Measurements from ENCODE around the gene UPK3B. TPM values are rescaled to one million over a fixed set of nuclear protein-coding genes. Genes with fewer than 3 reads are reported as not detected.
A peak's percentile ranks its signal among the peaks of the same experiment; 100 is the strongest.
"Not testable (repeated sequence)": the region's sequence is repeated elsewhere in the genome, so short reads cannot be mapped to it uniquely, and the experiment has no call there.

The UPK3B gene
- total and polyA plus RNA-seq, 2 donors, result 0.33 to 2.1 TPM

DNA sequence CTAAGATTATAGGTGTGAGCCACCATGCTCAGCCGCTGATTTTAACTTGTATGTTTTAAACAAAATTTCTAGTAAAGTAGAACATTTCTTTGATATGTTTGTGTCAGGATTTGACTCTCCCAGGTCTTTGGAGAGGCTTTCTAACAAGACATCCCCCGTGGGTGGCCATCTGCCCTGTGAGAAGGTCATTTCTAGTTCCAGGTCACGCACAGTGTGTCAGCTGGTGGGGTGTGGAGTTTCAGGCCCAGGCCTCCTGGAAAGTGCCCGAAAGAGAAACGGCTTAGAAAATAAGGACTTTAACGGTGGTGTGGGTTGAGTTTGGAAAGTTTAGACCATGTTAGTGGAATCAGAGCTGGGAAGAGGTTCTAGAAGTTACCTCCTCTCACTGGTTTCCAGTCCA is 37.3 kb upstream of the UPK3B start:
- H3K27me3 ChIP-seq (ENCODE audit: control insufficient read depth in 2 of 2, insufficient read depth in 1 of 2, low read length in 1 of 2); H3K27ac ChIP-seq (ENCODE audit: low read depth in 1 of 2, low read length in 1 of 2); H3K4me1 ChIP-seq (ENCODE audit: control insufficient read depth in 2 of 2, insufficient read depth in 2 of 2, low read length in 2 of 2); H3K9me3 ChIP-seq (ENCODE audit: control insufficient read depth in 2 of 2, insufficient read depth in 1 of 2, low read length in 1 of 2); H3K36me3 ChIP-seq (ENCODE audit: control insufficient read depth in 2 of 2, insufficient read depth in 2 of 2, low read length in 1 of 2); H3K4me3 ChIP-seq (ENCODE audit: low read length in 2 of 2); DNase-seq (ENCODE audit: low read depth in 6 of 9, low spot score in 9 of 9): not testable (repeated sequence)
- 96% methylated on average over 3 of the region's 6 CpGs for WGBS

DNA sequence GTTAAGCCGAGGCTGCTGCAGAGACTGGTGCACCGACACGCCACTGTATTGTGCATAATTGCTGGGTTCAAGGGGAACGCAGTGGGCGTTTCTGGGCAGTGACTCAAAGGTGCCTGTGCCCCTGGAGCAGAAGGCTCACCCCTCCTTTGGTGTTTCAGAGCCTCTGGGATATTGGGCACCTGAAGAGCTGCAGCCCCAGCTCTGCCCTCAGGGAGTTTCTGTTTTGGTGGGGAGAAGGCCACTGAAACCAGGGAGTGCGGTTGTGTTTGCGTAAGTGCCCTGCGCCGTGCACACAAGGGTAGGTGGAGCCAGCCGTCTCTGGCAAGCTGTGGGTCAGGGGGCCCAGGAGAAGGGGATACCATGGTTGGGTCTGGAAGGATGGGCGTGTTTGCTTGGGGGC is 34.1 kb upstream of the UPK3B start:
- WGBS, result 96% methylated on average over 4 of the region's 11 CpGs

DNA sequence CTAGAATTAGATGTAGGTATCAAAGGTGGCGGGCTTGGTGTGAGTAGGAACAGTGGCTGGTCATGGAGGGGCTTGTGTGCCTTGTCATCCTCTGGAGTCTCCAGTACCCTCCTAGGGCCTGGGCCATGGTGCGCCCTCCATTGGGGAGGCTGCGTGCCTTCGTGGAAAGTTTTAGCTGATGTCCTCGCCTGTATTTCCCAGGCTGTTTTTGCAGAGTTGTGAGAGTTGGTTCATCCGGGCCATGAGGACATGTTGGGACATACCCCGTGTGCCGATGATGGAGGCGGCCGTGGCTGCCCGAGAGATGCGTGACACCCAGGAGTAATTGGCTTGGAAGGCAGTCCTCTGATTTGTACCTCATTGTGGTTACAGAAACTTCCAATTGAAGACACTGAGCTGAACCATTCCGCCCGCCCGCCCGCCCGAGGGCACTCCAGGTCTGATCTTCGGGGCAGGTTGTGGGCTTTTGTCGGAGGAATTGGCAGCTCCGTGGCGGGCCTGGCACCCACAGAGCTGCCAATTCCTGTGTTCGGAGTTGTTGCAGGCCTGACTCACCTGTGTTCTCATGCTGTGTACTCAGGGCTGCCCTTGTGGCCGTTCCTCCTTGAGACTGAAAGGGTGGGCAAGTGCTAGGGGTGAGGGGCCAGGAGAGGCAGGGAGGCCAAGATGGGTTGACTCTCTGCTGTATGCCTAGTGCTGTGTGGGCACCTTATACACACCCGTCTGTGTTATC is 33.4 kb upstream of the UPK3B start:
- not testable (repeated sequence) for H3K36me3 ChIP-seq (ENCODE audit: control insufficient read depth in 2 of 2, insufficient read depth in 2 of 2, low read length in 1 of 2); DNase-seq (ENCODE audit: low read depth in 6 of 9, low spot score in 9 of 9); H3K27ac ChIP-seq (ENCODE audit: low read depth in 1 of 2, low read length in 1 of 2); H3K4me1 ChIP-seq (ENCODE audit: control insufficient read depth in 2 of 2, insufficient read depth in 2 of 2, low read length in 2 of 2); H3K9me3 ChIP-seq (ENCODE audit: control insufficient read depth in 2 of 2, insufficient read depth in 1 of 2, low read length in 1 of 2); H3K27me3 ChIP-seq (ENCODE audit: control insufficient read depth in 2 of 2, insufficient read depth in 1 of 2, low read length in 1 of 2); H3K4me3 ChIP-seq (ENCODE audit: low read length in 2 of 2)
- WGBS, result 95% methylated on average over 22 of the region's 24 CpGs

More for the DNA sequence above, 34.1 kb upstream of the UPK3B start:
- H3K27ac ChIP-seq (ENCODE audit: low read depth in 1 of 2, low read length in 1 of 2); H3K4me3 ChIP-seq (ENCODE audit: low read length in 2 of 2); DNase-seq (ENCODE audit: low read depth in 6 of 9, low spot score in 9 of 9); H3K4me1 ChIP-seq (ENCODE audit: control insufficient read depth in 2 of 2, insufficient read depth in 2 of 2, low read length in 2 of 2); H3K9me3 ChIP-seq (ENCODE audit: control insufficient read depth in 2 of 2, insufficient read depth in 1 of 2, low read length in 1 of 2); H3K27me3 ChIP-seq (ENCODE audit: control insufficient read depth in 2 of 2, insufficient read depth in 1 of 2, low read length in 1 of 2); H3K36me3 ChIP-seq (ENCODE audit: control insufficient read depth in 2 of 2, insufficient read depth in 2 of 2, low read length in 1 of 2): not testable (repeated sequence)

DNA sequence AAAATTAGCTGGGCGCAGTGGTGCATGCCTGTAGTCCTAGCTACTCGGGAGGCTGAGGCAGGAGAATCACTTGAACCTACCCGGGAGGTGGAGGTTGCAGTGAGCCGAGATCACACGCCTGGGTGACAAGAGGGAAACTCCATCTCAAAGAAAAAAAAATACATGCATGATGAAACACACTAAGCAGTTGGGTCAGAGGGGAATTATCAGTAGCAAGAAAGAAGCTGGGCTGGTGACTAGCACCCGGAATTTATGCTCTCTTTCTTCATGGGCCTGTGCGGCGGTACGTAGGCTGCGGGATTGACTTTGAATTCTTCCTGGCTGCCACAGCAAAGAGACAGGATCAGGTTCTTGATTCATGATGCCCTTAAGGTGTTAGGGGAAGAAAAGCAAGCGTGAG is 30.7 kb upstream of the UPK3B start:
- not testable (repeated sequence) for H3K9me3 ChIP-seq (ENCODE audit: control insufficient read depth in 2 of 2, insufficient read depth in 1 of 2, low read length in 1 of 2); DNase-seq (ENCODE audit: low read depth in 6 of 9, low spot score in 9 of 9); H3K27me3 ChIP-seq (ENCODE audit: control insufficient read depth in 2 of 2, insufficient read depth in 1 of 2, low read length in 1 of 2); H3K27ac ChIP-seq (ENCODE audit: low read depth in 1 of 2, low read length in 1 of 2); H3K4me3 ChIP-seq (ENCODE audit: low read length in 2 of 2); H3K4me1 ChIP-seq (ENCODE audit: control insufficient read depth in 2 of 2, insufficient read depth in 2 of 2, low read length in 2 of 2)
- 91% methylated on average over 10 of the region's 11 CpGs for WGBS
- peaks cover 8 to 14% of the 10 kb centered on the region in 2 donors for H3K36me3 ChIP-seq (ENCODE audit: control insufficient read depth in 2 of 2, insufficient read depth in 2 of 2, low read length in 1 of 2)

DNA sequence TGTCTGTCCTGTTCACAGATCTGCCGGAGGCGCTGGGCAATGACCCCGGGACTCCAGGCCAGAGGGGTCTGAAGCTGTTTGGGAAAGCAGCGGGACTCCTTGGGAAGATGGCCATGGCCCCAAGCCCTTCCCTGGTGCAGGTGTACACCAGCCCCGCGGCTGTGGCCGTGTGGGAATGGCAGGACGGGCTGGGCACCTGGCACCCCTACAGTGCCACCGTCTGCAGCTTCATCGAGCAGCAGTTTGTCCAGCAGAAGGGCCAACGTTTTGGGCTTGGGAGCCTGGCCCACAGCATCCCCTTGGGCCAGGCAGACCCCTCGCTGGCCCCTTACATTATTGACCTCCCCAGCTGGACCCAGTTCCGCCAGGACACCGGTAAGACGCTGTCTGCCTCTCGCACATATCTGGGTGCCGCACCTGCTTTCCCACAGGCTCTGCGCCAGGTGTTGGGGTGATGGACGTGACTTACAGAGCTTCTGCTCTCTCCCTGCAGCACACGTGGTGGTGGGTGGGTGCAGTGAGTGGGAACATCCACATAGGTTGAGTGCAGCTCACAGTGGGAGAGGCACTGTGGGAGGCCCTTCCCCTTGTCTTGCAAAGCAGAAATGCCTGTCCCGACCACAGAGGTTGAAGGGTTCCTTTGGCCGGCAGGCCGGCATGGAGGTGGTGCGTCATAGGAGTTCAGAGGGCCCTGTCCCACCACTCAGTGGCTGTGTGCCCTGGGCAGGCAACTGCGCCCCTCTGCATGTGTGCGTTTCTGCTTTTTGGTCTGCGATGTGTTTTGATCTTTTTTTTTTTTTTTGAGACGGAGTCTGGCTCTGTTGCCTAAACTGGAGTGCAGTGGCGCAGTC is 29.7 kb upstream of the UPK3B start:
- H3K4me3 ChIP-seq (ENCODE audit: low read length in 2 of 2); DNase-seq (ENCODE audit: low read depth in 6 of 9, low spot score in 9 of 9); H3K27ac ChIP-seq (ENCODE audit: low read depth in 1 of 2, low read length in 1 of 2); H3K4me1 ChIP-seq (ENCODE audit: control insufficient read depth in 2 of 2, insufficient read depth in 2 of 2, low read length in 2 of 2); H3K27me3 ChIP-seq (ENCODE audit: control insufficient read depth in 2 of 2, insufficient read depth in 1 of 2, low read length in 1 of 2); H3K9me3 ChIP-seq (ENCODE audit: control insufficient read depth in 2 of 2, insufficient read depth in 1 of 2, low read length in 1 of 2): not testable (repeated sequence)
- WGBS, result 94% methylated on average over 29 of the region's 29 CpGs
- H3K36me3 ChIP-seq (ENCODE audit: control insufficient read depth in 2 of 2, insufficient read depth in 2 of 2, low read length in 1 of 2), result peaks cover 8 to 14% of the 10 kb centered on the region in 2 donors

DNA sequence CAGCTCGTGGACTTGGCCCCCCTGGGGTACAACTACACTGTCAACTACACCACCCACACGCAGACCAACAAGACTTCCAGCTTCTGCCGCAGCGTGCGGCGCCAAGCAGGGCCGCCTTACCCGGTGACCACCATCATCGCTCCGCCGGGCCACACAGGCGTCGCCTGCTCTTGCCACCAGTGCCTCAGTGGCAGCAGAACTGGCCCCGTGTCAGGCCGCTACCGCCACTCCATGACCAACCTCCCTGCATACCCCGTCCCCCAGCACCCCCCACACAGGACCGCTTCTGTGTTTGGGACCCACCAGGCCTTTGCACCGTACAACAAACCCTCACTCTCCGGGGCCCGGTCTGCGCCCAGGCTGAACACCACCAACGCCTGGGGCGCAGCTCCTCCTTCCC is 27.7 kb upstream of the UPK3B start:
- H3K9me3 ChIP-seq (ENCODE audit: control insufficient read depth in 2 of 2, insufficient read depth in 1 of 2, low read length in 1 of 2); H3K27ac ChIP-seq (ENCODE audit: low read depth in 1 of 2, low read length in 1 of 2); H3K4me3 ChIP-seq (ENCODE audit: low read length in 2 of 2); H3K4me1 ChIP-seq (ENCODE audit: control insufficient read depth in 2 of 2, insufficient read depth in 2 of 2, low read length in 2 of 2); H3K27me3 ChIP-seq (ENCODE audit: control insufficient read depth in 2 of 2, insufficient read depth in 1 of 2, low read length in 1 of 2); DNase-seq (ENCODE audit: low read depth in 6 of 9, low spot score in 9 of 9): not testable (repeated sequence)
- H3K36me3 ChIP-seq (ENCODE audit: control insufficient read depth in 2 of 2, insufficient read depth in 2 of 2, low read length in 1 of 2), result peaks cover 8 to 14% of the 10 kb centered on the region in 2 donors
- 97% methylated on average over 24 of the region's 24 CpGs for WGBS

DNA sequence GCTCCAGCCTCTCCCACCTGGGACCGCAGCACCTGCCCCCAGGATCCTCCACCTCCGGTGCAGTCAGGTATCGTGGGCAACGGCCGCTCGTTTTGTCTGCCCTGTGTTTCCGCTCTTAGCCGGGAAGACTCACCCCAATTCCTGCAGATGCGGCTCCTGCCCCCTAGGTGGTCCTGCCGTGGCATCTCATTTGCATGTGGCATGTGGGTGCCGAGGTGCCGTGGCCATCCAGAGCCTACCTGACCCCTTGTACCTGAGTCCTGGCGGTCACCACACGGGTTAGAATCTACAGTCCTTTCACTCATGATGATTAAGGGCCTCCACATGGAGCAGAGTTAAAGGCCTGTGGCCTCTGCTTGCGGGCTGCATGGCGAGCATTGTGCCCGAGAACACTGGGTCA is 27.3 kb upstream of the UPK3B start:
- not testable (repeated sequence) for H3K27me3 ChIP-seq (ENCODE audit: control insufficient read depth in 2 of 2, insufficient read depth in 1 of 2, low read length in 1 of 2); H3K4me3 ChIP-seq (ENCODE audit: low read length in 2 of 2); H3K9me3 ChIP-seq (ENCODE audit: control insufficient read depth in 2 of 2, insufficient read depth in 1 of 2, low read length in 1 of 2); DNase-seq (ENCODE audit: low read depth in 6 of 9, low spot score in 9 of 9); H3K27ac ChIP-seq (ENCODE audit: low read depth in 1 of 2, low read length in 1 of 2); H3K4me1 ChIP-seq (ENCODE audit: control insufficient read depth in 2 of 2, insufficient read depth in 2 of 2, low read length in 2 of 2)
- WGBS, result 96% methylated on average over 17 of the region's 17 CpGs
- H3K36me3 ChIP-seq (ENCODE audit: control insufficient read depth in 2 of 2, insufficient read depth in 2 of 2, low read length in 1 of 2), result peaks cover 8 to 14% of the 10 kb centered on the region in 2 donors

DNA sequence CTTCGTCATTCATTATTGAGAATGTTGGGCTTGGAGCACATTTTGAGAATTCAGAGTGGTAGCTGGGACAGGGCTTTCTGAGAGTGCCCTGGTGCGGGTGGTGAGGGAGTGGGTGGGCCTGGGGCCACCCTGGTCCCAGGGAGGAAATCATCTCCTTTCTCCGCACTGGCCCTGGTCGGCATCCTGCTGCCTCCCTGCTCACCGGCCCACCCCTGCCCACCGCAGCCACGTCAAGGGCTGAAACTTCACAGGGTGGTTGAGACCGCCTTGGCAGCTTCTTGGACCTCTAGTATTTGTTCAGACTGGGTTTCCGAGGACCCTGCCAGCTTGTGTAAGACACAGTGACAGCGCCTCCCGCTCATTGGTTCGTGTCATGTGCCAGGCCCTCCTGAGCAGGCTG is 25.9 kb upstream of the UPK3B start:
- not testable (repeated sequence) for H3K4me1 ChIP-seq (ENCODE audit: control insufficient read depth in 2 of 2, insufficient read depth in 2 of 2, low read length in 2 of 2); H3K9me3 ChIP-seq (ENCODE audit: control insufficient read depth in 2 of 2, insufficient read depth in 1 of 2, low read length in 1 of 2); H3K27ac ChIP-seq (ENCODE audit: low read depth in 1 of 2, low read length in 1 of 2); H3K4me3 ChIP-seq (ENCODE audit: low read length in 2 of 2); H3K27me3 ChIP-seq (ENCODE audit: control insufficient read depth in 2 of 2, insufficient read depth in 1 of 2, low read length in 1 of 2); DNase-seq (ENCODE audit: low read depth in 6 of 9, low spot score in 9 of 9)
- 97% methylated on average over 7 of the region's 12 CpGs for WGBS
- peaks cover 8 to 14% of the 10 kb centered on the region in 2 donors for H3K36me3 ChIP-seq (ENCODE audit: control insufficient read depth in 2 of 2, insufficient read depth in 2 of 2, low read length in 1 of 2)

DNA sequence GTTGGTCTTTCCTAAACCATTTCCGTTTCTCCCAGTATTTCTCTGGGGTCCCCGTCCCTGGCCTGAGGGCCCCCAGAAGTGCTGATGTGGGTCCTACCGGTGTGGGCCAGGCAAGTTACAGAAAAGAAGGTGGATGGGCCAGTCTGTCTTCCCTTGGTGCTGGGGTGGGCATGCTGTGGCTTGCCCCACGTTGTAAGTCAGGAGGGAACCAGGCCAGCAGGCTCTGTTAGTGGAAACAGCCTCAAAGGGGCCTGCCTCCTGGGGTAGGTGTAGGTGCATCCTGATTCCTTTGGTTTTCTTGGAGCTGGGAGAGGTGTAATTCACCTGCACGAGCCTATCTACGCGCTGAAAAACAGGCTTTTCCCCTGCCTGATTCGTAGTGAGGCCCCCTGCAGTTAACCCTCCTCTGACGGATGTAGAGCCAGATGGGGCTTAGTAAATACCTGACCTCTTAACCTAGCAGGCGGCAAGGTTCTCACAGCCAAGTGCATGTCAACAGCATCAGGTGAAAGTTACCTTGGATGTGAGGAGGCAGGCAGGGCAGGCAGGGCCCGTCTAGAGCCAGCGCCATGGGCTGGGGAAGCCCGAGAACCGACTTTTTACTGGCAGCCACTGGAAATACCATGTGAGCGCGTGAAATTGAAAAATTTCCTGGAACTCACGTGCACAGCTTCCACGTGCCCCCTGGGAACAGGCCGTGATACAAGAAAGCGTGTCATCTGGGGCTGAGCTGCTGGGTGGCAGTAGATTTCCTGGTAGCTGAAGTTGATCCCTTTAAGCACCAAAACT is 24.3 kb upstream of the UPK3B start:
- peaks cover 8 to 14% of the 10 kb centered on the region in 2 donors for H3K36me3 ChIP-seq (ENCODE audit: control insufficient read depth in 2 of 2, insufficient read depth in 2 of 2, low read length in 1 of 2)
- H3K27me3 ChIP-seq (ENCODE audit: control insufficient read depth in 2 of 2, insufficient read depth in 1 of 2, low read length in 1 of 2); H3K4me3 ChIP-seq (ENCODE audit: low read length in 2 of 2); H3K4me1 ChIP-seq (ENCODE audit: control insufficient read depth in 2 of 2, insufficient read depth in 2 of 2, low read length in 2 of 2); H3K9me3 ChIP-seq (ENCODE audit: control insufficient read depth in 2 of 2, insufficient read depth in 1 of 2, low read length in 1 of 2); DNase-seq (ENCODE audit: low read depth in 6 of 9, low spot score in 9 of 9): not testable (repeated sequence)
- WGBS, result 71% methylated on average over 5 of the region's 20 CpGs
- peak overlapping the region in 1 of 2 donors; percentile 84 for H3K27ac ChIP-seq (ENCODE audit: low read depth in 1 of 2, low read length in 1 of 2)
